Breast epithelium (tissue), 3 donors: ENCODE data around the gene OR1D5.

Experiments used
- CTCF ChIP-seq, 3 donors: fragments of 450-650 bp; IDR thresholded peaks; one replicate each; pipeline ENCODE4 v1.5.1; 2016 to 2017; ENCODE audit warnings: antibody characterized with exemption in 3 of 3, mild to moderate bottlenecking in 3 of 3, moderate library complexity in 3 of 3
- POLR2A ChIP-seq: fragments of 450-650 bp; IDR thresholded peaks from one replicate; pipeline ENCODE4 v1.6.1; 2016; ENCODE audit warnings: antibody characterized with exemption, mild to moderate bottlenecking, moderate library complexity
- POLR2AphosphoS5 ChIP-seq, 3 donors: sonication (generic); formaldehyde crosslinking; IDR thresholded peaks; one replicate each; pipeline ENCODE4 v1.6.1; 2017; ENCODE audit warnings: antibody characterized with exemption in 3 of 3

GRCh38 chr17:3033741-3034577 is 29.4 kb downstream of the OR1D5 start:
- TF ChIP-seq CTCF (IDR thresholded peaks at IDR 0.05) (no peak), POLR2AphosphoS5 (IDR thresholded peaks at IDR 0.05) (no peak), POLR2A (no peak)
